Uterus (tissue), 4 donors: ENCODE measurements around the gene ZDHHC14. TPM values are rescaled to one million over a fixed set of nuclear protein-coding genes. Genes with fewer than 3 reads are reported as not detected.

Experiments used
- DNase-seq, 2 donors: peaks; one replicate each; pipeline ENCODE4 v3.0.0-alpha.2; 2019 to 2020
- H3K27ac ChIP-seq, 2 donors: fragments of 200-600 bp; sonication (generic); 1 replicate in 1 of 2; 2 replicates in 1 of 2; pipeline ENCODE4 v1.5.1; 2016 to 2018
- H3K27me3 ChIP-seq, 2 donors: fragments of 200-600 bp; sonication (generic); one replicate each; pipeline ENCODE4 v1.5.1; 2018 to 2019; ENCODE audit warnings: control low read depth in 1 of 2
- H3K36me3 ChIP-seq, 2 donors: fragments of 200-600 bp; sonication (generic); one replicate each; pipeline ENCODE4 v1.5.1; 2019; ENCODE audit warnings: control low read depth in 1 of 2
- H3K4me1 ChIP-seq, 2 donors: fragments of 200-600 bp; sonication (generic); one replicate each; pipeline ENCODE4 v1.5.1; 2018 to 2019; ENCODE audit warnings: control low read depth in 1 of 2
- H3K4me3 ChIP-seq, 2 donors: fragments of 200-600 bp; sonication (generic); 1 replicate in 1 of 2; 2 replicates in 1 of 2; pipeline ENCODE4 v1.5.1; 2018 to 2019; ENCODE audit warnings: mild to moderate bottlenecking in 1 of 2
- H3K9me3 ChIP-seq, 2 donors: fragments of 200-600 bp; sonication (generic); one replicate each; pipeline ENCODE4 v1.5.1; 2019; ENCODE audit warnings: control low read depth in 1 of 2
- CTCF ChIP-seq, 4 experiments: fragments of 200-600 bp in 2 of 4; fragments of 450-650 bp in 2 of 4; sonication (generic) in 2 of 4; IDR thresholded peaks; one replicate each; pipeline ENCODE4 v1.5.1; 2016 to 2019; ENCODE audit warnings: antibody characterized with exemption in 4 of 4, mild to moderate bottlenecking in 2 of 4, moderate library complexity in 1 of 4
- POLR2A ChIP-seq, 2 donors: fragments of 450-650 bp; IDR thresholded peaks; one replicate each; pipeline ENCODE4 v1.6.1; 2016; ENCODE audit warnings: antibody characterized with exemption in 2 of 2, mild to moderate bottlenecking in 1 of 2, moderate library complexity in 1 of 2
- intact Hi-C: fragments of 100-400 bp; cut with DNase I; formaldehyde crosslinking; loops from one replicate; pipeline ENCODE4 v1.15.1; 2023; ENCODE audit warnings: low total_unique reads
- total RNA-seq, 4 donors: library from RNA; depleted of rRNA in 3 of 4; stranded (reverse); fragments of >200 nt in 3 of 4; gene quantifications; one replicate each; pipeline versions ENCODE4 v1.1.0 to v1.2.4, GENCODE V29; 2014 to 2023
- donor health status: DM: yes; HTN: yes; CAD: no.

The ZDHHC14 gene
- total RNA-seq, 4 donors from 2014 or later = 5.6 to 28.3 (median 12.9) TPM

- intact Hi-C loops = no loop called here
- no peak for TF ChIP-seq CTCF (IDR thresholded peaks at IDR 0.05)
- no peak for TF ChIP-seq POLR2A (IDR thresholded peaks at IDR 0.05)
- no peak overlapping the region for H3K4me3 ChIP-seq
Measured at GRCh38 chr6:157721830-157722229, 340.8 kb downstream of the ZDHHC14 start.

GRCh38 chr6:157723376-157723775 lies 342.4 kb downstream of the ZDHHC14 start:
- H3K9me3 ChIP-seq = no peaks in the 10 kb centered on the region
- DNase-seq = no peak
- H3K4me3 ChIP-seq = no peak overlapping the region
- no peaks in the 10 kb centered on the region for H3K36me3 ChIP-seq
- TF ChIP-seq CTCF (IDR thresholded peaks at IDR 0.05) (no peak), POLR2A (IDR thresholded peaks at IDR 0.05) (no peak)
- no peaks in the 10 kb centered on the region for H3K4me1 ChIP-seq
- H3K27me3 ChIP-seq = no peaks in the 10 kb centered on the region
- intact Hi-C loops = no loop called here
- no peak overlapping the region for H3K27ac ChIP-seq

More at GRCh38 chr6:157721830-157722229, 340.8 kb downstream of the ZDHHC14 start:
- Histone ChIP-seq H3K36me3 (no peaks in the 10 kb centered on the region), H3K27ac (no peak overlapping the region), H3K9me3 (no peaks in the 10 kb centered on the region), H3K27me3 (no peaks in the 10 kb centered on the region), H3K4me1 (no peaks in the 10 kb centered on the region)
- DNase-seq = no peak

- no peaks in the 10 kb centered on the region for H3K9me3 ChIP-seq
- H3K27ac ChIP-seq = no peak overlapping the region
- no peak for DNase-seq
- TF ChIP-seq CTCF (IDR thresholded peaks at IDR 0.05) (no peak), POLR2A (IDR thresholded peaks at IDR 0.05) (no peak)
- H3K27me3 ChIP-seq = no peaks in the 10 kb centered on the region
- intact Hi-C loops = no loop called here
- H3K4me3 ChIP-seq = no peak overlapping the region
- H3K4me1 ChIP-seq = no peaks in the 10 kb centered on the region
- no peaks in the 10 kb centered on the region for H3K36me3 ChIP-seq
Measured at GRCh38 chr6:157724138-157724820, 343.3 kb downstream of the ZDHHC14 start.

- Histone ChIP-seq H3K9me3 (no peaks in the 10 kb centered on the region), H3K4me1 (no peaks in the 10 kb centered on the region), H3K4me3 (no peak overlapping the region), H3K27ac (peak overlapping the region in 1 of 2 donors; percentile 65), H3K36me3 (no peaks in the 10 kb centered on the region), H3K27me3 (no peaks in the 10 kb centered on the region)
- DNase-seq = no peak
- intact Hi-C loops = no loop called here
- no peak for TF ChIP-seq POLR2A (IDR thresholded peaks at IDR 0.05)
- no peak for TF ChIP-seq CTCF (IDR thresholded peaks at IDR 0.05)
Measured at GRCh38 chr6:157724960-157725741, 344.2 kb downstream of the ZDHHC14 start.

DNA sequence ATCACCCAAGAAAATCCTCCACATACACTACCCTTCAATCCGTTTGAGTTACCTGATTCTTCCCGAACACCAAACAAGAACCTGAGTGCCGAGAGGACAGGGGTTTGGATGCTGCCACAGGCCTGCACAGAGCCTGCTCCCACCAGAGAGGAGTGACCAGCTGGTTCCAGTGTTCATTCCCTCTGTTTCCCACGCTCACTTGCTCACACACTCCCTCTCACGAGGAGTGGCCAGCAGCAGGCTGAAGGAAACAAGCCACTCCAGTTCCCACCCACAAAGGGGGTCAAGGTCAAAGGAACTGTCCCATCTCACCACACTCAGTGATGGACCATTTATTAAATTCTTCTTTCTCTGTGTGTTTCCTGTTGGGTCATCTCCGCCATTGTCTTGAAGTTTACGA lies 344.8 kb downstream of the ZDHHC14 start:
- no peak for TF ChIP-seq CTCF (IDR thresholded peaks at IDR 0.05)
- TF ChIP-seq POLR2A (IDR thresholded peaks at IDR 0.05) = no peak
- Histone ChIP-seq H3K4me3 (no peak overlapping the region), H3K9me3 (no peaks in the 10 kb centered on the region), H3K36me3 (no peaks in the 10 kb centered on the region), H3K27ac (peak overlapping the region; percentile 65 to 71), H3K27me3 (no peaks in the 10 kb centered on the region), H3K4me1 (no peaks in the 10 kb centered on the region)
- no peak for DNase-seq
- intact Hi-C loops = no loop called here
